ENCODE results near the gene ABI1. TPM values are rescaled to one million over a fixed set of nuclear protein-coding genes. Genes with fewer than 3 reads are reported as not detected.

The ABI1 gene
- total and polyA plus RNA-seq, 9 of the 15 experiments (the other 6 are each of a cell fraction or from before 2014, with no cell fraction given) = 22.1 to 52.3 (median 39.0) TPM

- WGBS (ENCODE audit: insufficient coverage, low coverage, missing lambda C conversion rate) = 88% methylated on average over 3 of the region's 3 CpGs
- TF ChIP-seq CBX8 (IDR thresholded peaks at IDR 0.05; ENCODE audit: borderline replicate concordance, extremely low read depth, low read depth, low read length, poor library complexity, severe bottlenecking) = no peak
- TF ChIP-seq BHLHE40 (IDR thresholded peaks at IDR 0.05; ENCODE audit: low read length) = no peak
- no peak for TF ChIP-seq EGR1 (conservative IDR thresholded peaks at IDR 0.05)
- no peak for TF ChIP-seq FOXA1 (IDR thresholded peaks at IDR 0.05; ENCODE audit: borderline replicate concordance)
- TF ChIP-seq SIN3B (IDR thresholded peaks at IDR 0.05; ENCODE audit: low read depth) = no peak
- TF ChIP-seq HDAC1 (IDR thresholded peaks at IDR 0.05) = no peak
- no peak for TF ChIP-seq PTRF (tag; IDR thresholded peaks at IDR 0.05)
- FAIRE-seq (no peak), DNase-seq (ENCODE audit: extremely low read depth in 1 of 4, low spot score in 3 of 4) (no peak), ATAC-seq (no peak)
- Histone ChIP-seq H3K36me3 (ENCODE audit: control insufficient read depth, insufficient read depth, low read length) (peaks cover 7% of the 10 kb centered on the region; the same call in 2 of the 3 replicates), H2AFZ (ENCODE audit: low read depth, low read length) (no peak overlapping the region), H3K9me1 (ENCODE audit: control insufficient read depth, insufficient read depth, low read length) (no peaks in the 10 kb centered on the region), H3K9me3 (replicated peaks; ENCODE audit: control insufficient read depth, insufficient read depth, low read depth, low read length) (no peaks in the 10 kb centered on the region), H4K20me1 (replicated peaks; ENCODE audit: control insufficient read depth, insufficient read depth, low read length) (peaks cover 4% of the 10 kb centered on the region), H3K27me3 (ENCODE audit: control insufficient read depth in 2 of 2, insufficient read depth in 2 of 2, low read length in 2 of 2) (no peaks in the 10 kb centered on the region), H3K79me2 (ENCODE audit: control insufficient read depth, insufficient read depth, low read length) (peaks cover 35% of the 10 kb centered on the region), H3K4me1 (replicated peaks in 1 of 2; ENCODE audit: control insufficient read depth in 2 of 2, insufficient read depth in 2 of 2, low read length in 2 of 2) (no peaks in the 10 kb centered on the region; a peak in 1 of 5 replicates), H3K4me2 (ENCODE audit: insufficient read depth, low read length) (no peak overlapping the region), H3K9ac (ENCODE audit: insufficient read depth in 1 of 2, low read depth in 2 of 2, low read length in 2 of 2) (no peak overlapping the region), H3K27ac (ENCODE audit: extremely low read depth, low read depth, low read length) (no peak overlapping the region), H3K4me3 (no peak overlapping the region)
- intact Hi-C loops (cut with micrococcal nuclease) = no loop called here
- CTCF ChIA-PET (ENCODE audit: low intra/inter-chr PET ratio) = no interaction called here
- POLR2A ChIA-PET = interaction anchor here (0.6 kb wide), 1 partner anchor 906 kb away, joined by 3 read pairs; no protein-coding TSS in a partner anchor
- in situ Hi-C loops (cut with MboI) = no loop called here
- no TSS peak for BruUV-seq (replicated peaks)
These were observed 38.8 kb downstream of the ABI1 start for GRCh38 chr10:26821699-26822570.
